Heart left ventricle (tissue), 16 donors: ENCODE results near the gene ABCA5. TPM values are rescaled to one million over a fixed set of nuclear protein-coding genes. Genes with fewer than 3 reads are reported as not detected.

ENCODE experiments used
- ATAC-seq, 4 donors: fragments of 200-7000 bp; cut with Tn5 transposase; one replicate each; pipeline ENCODE4 v1.9.1; 2020 to 2022; ENCODE audit warnings: moderate library complexity in 4 of 4, mild to moderate bottlenecking in 3 of 4, moderate number of reproducible peaks in 1 of 4
- DNase-seq, 5 donors: peaks; one replicate each; pipeline ENCODE4 v3.0.0-alpha.2; 2020
- H3K27ac ChIP-seq, 12 donors: fragments of 200-600 bp; sonication (generic) in 4 of 12; one replicate each; pipeline versions ENCODE4 v1.5.0 to v1.8.0; 2016 to 2022; ENCODE audit warnings: mild to moderate bottlenecking in 2 of 12
- H3K27me3 ChIP-seq, 9 donors: fragments of 200-600 bp; sonication (generic) in 2 of 9; one replicate each; pipeline versions ENCODE4 v1.5.1 to v1.8.0; 2016 to 2022; ENCODE audit warnings: mild to moderate bottlenecking in 3 of 9
- H3K36me3 ChIP-seq, 9 donors: fragments of 200-600 bp; sonication (generic) in 2 of 9; one replicate each; pipeline versions ENCODE4 v1.5.0 to v1.8.0; 2018 to 2022; ENCODE audit warnings: mild to moderate bottlenecking in 2 of 9
- H3K4me1 ChIP-seq, 12 donors: fragments of 200-600 bp; sonication (generic) in 4 of 12; one replicate each; pipeline versions ENCODE4 v1.5.0 to v1.8.0; 2016 to 2022; ENCODE audit warnings: mild to moderate bottlenecking in 3 of 12
- H3K4me3 ChIP-seq, 12 donors: fragments of 200-600 bp; sonication (generic) in 4 of 12; one replicate each; pipeline versions ENCODE4 v1.5.0 to v1.8.0; 2017 to 2022; ENCODE audit warnings: mild to moderate bottlenecking in 9 of 12, moderate library complexity in 4 of 12
- H3K9me3 ChIP-seq, 12 donors: fragments of 200-600 bp; sonication (generic) in 4 of 12; one replicate each; pipeline versions ENCODE4 v1.5.0 to v1.8.0; 2016 to 2022; ENCODE audit warnings: mild to moderate bottlenecking in 1 of 12
- POLR2A ChIP-seq, 2 donors: fragments of 450-650 bp; IDR thresholded peaks; one replicate each; pipeline ENCODE4 v1.6.1; 2017; ENCODE audit warnings: antibody characterized with exemption in 2 of 2, mild to moderate bottlenecking in 2 of 2, moderate library complexity in 2 of 2
- WGBS, 4 donors: extraction: QIAGEN DNeasy Blood & Tissue Kit in 2 of 4; methylation state at CpG; one replicate each; pipeline versions ENCODE4 v1.1.5 to v1.1.7; 2013 to 2018; 5-methylcytosine and 5-hydroxymethylcytosine counted together
- intact Hi-C, 10 donors: fragments of 100-400 bp; cut with DNase I; formaldehyde crosslinking; loops; one replicate each; pipeline versions ENCODE4 v1.11.1 to v1.14.2; 2022
- polyA plus RNA-seq, 2 donors: library from polyadenylated mRNA; stranded (reverse); fragments of 200-250 nt; gene quantifications; one replicate each; pipeline ENCODE4 v1.2.3, GENCODE V29; 2013
- total RNA-seq, 9 donors: library from RNA; depleted of rRNA in 2 of 9; stranded (reverse); fragments of >200 nt in 2 of 9; fragmentation: NEBNext Ultra II Directional in 3 of 9; extraction: Animal tissue kit (Norgen Biotek cat#: 25700) in 3 of 9; gene quantifications; one replicate each; pipeline versions ENCODE4 v1.1.0 to v1.2.4, GENCODE V29; 2016 to 2023
- TF ChIP-seq, protein P1 (sequence below), 12 donors: fragments of 200-600 bp; sonication (generic) in 4 of 12; IDR thresholded peaks; one replicate each; pipeline versions ENCODE4 v1.5.0 to v1.8.0; 2018 to 2022; ENCODE audit warnings: antibody characterized with exemption in 12 of 12, mild to moderate bottlenecking in 5 of 12
- donor health status: ischemic (EF 13 %, LVEDD 7.1; RV severe dilation, severe dysfunction).
- donor health status: healthy with polysubstance abuse.
- donor health status: DM: no; HTN: yes; CAD: no.
- donor health status: DM: no; HTN: no; CAD: no.
- donor health status: ischemic (EF 25% LVEDD 6.9; RV normal size, moderate dysfunction).
- donor health status: ischemic (EF 25% LVEDD 5.7; RV mildly dilated, moderate dysfunction).
- donor health status: healthy.
- donor health status: DM: yes; HTN: yes; CAD: no.
- donor health status: ischemic (EF 35%, LVEDD 5.7; RV mildly dilated, moderate dysfunction).
- donor health status: nonischemic (EF 11% LVEDD 7.7; RV severe dilation, severe dysfunction).
- donor health status: DM: yes; HTN: yes; CAD: no.
- donor health status: PGD.
- donor health status: ischemic (EF 29% LVEDD 5.4; RV normal size, mild dysfunction).
- donor health status: nonischemic (EF 23%, LVEDD 6.1; RV moderate dilation, normal function).

The ABCA5 gene
- total and polyA plus RNA-seq, 11 donors, result 7.0 to 24.9 (median 17.9) TPM

DNA sequence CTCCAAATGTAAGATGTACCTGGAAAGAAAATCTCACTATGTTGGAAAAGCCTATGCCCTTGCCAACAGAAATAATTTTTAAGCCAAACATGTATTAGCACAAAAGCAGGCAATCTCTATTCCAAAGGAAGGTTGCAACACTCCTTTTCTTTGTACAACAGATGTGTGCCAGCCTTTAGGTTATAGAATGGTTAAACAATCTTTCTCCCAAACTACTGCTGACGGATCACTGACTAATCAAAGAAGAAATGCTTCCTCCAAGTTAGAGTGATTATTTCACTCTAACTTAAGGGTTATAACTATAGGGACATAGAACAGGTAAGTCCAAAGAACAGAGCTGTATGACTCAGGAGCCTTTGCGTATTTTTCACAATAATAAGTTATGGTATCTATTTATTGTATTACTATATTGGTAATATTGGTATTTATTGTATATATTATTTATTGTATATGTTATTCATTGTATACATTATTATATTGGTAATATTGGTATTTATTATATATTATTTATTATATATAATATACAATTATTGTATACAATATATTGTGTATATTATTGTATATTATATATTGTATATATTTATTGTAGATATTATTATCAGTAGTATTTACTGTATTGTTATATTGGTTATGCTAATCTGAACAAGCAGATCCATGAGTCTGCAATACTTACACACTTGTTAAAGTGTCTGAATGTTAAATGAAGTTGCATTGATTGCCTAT is 36.7 kb upstream of the ABCA5 start:
- no peak for ATAC-seq
- WGBS, 4 donors, result 77 to 84% (median 78%) methylated on average over 2 of the region's 2 CpGs
- no peak overlapping the region for H3K27ac ChIP-seq
- H3K9me3 ChIP-seq, result no peaks in the 10 kb centered on the region
- H3K36me3 ChIP-seq, result no peaks in the 10 kb centered on the region
- no peaks in the 10 kb centered on the region for H3K4me1 ChIP-seq
- no peaks in the 10 kb centered on the region for H3K27me3 ChIP-seq
- intact Hi-C loops, result no loop called here
- no peak for DNase-seq
- H3K4me3 ChIP-seq, result no peak overlapping the region
- TF ChIP-seq, protein P1, sequence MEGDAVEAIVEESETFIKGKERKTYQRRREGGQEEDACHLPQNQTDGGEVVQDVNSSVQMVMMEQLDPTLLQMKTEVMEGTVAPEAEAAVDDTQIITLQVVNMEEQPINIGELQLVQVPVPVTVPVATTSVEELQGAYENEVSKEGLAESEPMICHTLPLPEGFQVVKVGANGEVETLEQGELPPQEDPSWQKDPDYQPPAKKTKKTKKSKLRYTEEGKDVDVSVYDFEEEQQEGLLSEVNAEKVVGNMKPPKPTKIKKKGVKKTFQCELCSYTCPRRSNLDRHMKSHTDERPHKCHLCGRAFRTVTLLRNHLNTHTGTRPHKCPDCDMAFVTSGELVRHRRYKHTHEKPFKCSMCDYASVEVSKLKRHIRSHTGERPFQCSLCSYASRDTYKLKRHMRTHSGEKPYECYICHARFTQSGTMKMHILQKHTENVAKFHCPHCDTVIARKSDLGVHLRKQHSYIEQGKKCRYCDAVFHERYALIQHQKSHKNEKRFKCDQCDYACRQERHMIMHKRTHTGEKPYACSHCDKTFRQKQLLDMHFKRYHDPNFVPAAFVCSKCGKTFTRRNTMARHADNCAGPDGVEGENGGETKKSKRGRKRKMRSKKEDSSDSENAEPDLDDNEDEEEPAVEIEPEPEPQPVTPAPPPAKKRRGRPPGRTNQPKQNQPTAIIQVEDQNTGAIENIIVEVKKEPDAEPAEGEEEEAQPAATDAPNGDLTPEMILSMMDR (IDR thresholded peaks at IDR 0.05), result no peak
- TF ChIP-seq POLR2A (IDR thresholded peaks at IDR 0.05), result no peak

DNA sequence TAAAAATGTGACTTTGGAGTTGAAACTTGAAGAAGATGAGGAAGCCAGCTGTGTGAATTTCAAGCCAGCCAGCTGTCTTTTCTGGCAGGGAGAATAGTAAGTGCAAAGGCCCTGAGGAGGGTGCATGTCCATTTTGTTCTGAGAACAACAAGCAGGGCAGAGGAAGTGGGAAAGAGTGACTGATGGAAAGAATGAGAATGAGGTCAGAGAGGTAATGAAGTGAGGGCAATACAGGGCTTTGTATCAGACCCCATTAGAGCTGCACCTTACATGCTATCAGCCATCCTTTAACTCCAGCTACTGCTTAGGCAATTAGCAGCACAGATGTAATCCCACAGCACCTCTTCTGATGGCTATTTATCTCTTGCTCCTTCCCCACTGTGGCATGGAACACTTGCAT is 34.2 kb upstream of the ABCA5 start:
- ATAC-seq, result no peak
- Histone ChIP-seq H3K27me3 (no peaks in the 10 kb centered on the region), H3K36me3 (no peaks in the 10 kb centered on the region), H3K27ac (no peak overlapping the region), H3K4me3 (no peak overlapping the region), H3K9me3 (no peaks in the 10 kb centered on the region), H3K4me1 (no peaks in the 10 kb centered on the region)
- TF ChIP-seq, protein P1 (IDR thresholded peaks at IDR 0.05), result no peak
- no peak for TF ChIP-seq POLR2A (IDR thresholded peaks at IDR 0.05)
- intact Hi-C loops, result no loop called here
- no peak for DNase-seq

DNA sequence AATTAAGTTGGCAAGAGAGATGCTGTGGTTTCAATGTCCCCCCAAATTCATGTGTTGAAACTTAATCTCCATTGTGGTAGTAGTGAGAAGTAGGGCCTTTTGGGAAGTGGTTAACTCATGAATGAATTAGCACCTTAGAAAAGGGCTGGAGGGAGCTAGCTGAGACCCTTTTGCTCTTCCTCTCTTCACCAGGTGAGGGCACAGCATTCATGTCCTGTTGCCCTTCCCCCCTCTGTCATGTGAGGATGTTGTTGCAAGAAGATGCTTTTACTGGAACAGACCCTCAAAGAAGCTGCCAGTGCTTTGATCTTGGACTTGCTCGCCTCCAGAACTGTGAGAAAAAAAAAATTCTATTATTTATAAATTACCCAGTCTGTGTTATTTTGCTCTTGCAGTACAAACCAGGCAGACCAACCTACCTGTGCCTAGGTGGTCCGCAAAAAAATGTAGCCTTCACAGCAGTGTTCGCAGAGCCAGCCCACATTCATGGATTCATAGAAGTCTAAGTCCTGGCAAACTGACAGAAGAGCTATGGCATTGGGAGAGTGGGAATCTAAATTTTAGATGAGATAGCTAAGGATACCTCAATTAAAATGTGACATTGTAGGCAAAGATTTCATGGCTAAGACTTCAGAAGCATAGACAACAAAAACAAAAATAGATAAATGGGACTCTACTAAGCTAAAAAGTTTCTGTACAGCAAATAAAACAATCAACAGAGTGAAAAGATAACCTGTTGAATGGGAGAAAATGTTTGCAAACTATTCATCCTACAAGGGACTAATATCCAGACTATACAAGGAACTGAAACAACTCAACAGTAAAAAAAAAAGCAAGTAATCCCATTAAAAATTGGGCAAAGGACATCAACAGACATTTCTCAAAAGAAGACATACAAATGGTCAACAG is 32.0 kb upstream of the ABCA5 start:
- Histone ChIP-seq H3K27ac (no peak overlapping the region), H3K36me3 (no peaks in the 10 kb centered on the region), H3K27me3 (no peaks in the 10 kb centered on the region), H3K4me1 (no peaks in the 10 kb centered on the region), H3K4me3 (no peak overlapping the region), H3K9me3 (no peaks in the 10 kb centered on the region)
- 67 to 81% (median 75%) methylated on average over 3 of the region's 3 CpGs for WGBS, 4 donors
- intact Hi-C loops, result loop anchor here in 1 of 10 donors (10.0 kb wide), 1 partner anchor 1426 kb away; no protein-coding TSS in a partner anchor
- DNase-seq (no peak), ATAC-seq (no peak)
- no peak for TF ChIP-seq POLR2A (IDR thresholded peaks at IDR 0.05)
- TF ChIP-seq, protein P1 (IDR thresholded peaks at IDR 0.05), result no peak

DNA sequence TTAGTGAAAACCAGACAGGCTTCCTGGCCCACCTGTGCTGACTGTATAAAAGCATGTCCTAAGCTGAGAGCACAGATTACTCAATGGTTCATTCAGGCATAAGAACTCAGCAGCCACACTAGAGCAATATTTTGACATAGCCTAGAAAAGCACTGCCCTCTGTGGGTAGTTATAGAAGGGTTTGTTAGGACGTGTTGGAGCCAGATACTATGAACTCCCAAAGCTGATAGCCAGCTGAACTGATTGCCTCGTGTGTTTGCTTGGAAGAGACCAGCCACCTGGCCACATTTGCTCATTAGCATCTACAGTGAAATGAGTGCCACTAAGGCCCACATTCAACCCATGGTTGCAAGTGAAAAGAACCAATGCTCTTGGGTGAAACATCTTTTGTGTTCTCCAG is 30.8 kb upstream of the ABCA5 start:
- H3K4me1 ChIP-seq, result no peaks in the 10 kb centered on the region
- H3K36me3 ChIP-seq, result no peaks in the 10 kb centered on the region
- H3K4me3 ChIP-seq, result no peak overlapping the region
- no peak overlapping the region for H3K27ac ChIP-seq
- DNase-seq (no peak), ATAC-seq (no peak)
- no peaks in the 10 kb centered on the region for H3K27me3 ChIP-seq
- H3K9me3 ChIP-seq, result no peaks in the 10 kb centered on the region
- 39 to 44% (median 41%) methylated on average over 2 of the region's 2 CpGs for WGBS, 4 donors
- TF ChIP-seq, protein P1 (IDR thresholded peaks at IDR 0.05), result no peak
- no peak for TF ChIP-seq POLR2A (IDR thresholded peaks at IDR 0.05)
- intact Hi-C loops, result loop anchor here in 1 of 10 donors (10.0 kb wide), 1 partner anchor 1427 kb away; no protein-coding TSS in a partner anchor
